Medulla oblongata (tissue), 1 donor: ENCODE measurements around the gene KSR2.
"Not testable (repeated sequence)": the region's sequence is repeated elsewhere in the genome, so short reads cannot be mapped to it uniquely, and the experiment has no call there.

ENCODE experiments used
- DNase-seq: peaks from one replicate; pipeline ENCODE4 v3.0.0-alpha.2; 2015; ENCODE audit errors: extremely low spot score

The KSR2 gene

DNA sequence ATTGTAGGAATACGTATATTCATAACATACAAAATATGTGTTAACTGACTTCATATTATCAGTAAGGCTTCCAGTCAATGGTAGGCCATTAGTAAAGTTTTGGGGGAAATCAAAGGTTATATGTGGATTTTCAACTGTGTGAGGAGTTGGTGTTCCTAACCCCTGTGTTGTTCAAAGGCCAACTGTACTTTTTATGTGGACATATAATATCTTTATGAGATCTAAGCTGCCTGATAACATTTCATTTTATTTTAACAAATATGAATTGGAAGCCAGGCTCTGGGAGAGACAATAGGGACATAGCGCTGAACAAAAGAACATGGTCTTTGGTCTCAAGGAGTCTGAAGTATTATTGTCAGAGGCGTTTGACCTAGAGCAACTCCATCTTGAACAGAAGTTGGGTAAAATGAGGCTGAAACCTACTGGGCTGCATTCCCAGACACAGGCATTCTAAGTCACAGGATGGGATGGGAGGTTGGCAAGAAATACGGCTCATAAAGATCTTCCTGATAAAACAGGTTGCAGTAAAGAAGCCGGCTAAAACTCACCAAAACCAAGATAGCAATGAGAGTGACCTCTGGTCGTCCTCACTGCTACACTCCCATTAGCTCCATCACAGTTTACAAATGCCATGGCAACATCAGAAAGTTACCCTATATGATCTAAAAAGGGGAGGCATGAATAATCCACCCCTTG, 147.2 kb downstream of the KSR2 start:
- no peak for DNase-seq

DNA sequence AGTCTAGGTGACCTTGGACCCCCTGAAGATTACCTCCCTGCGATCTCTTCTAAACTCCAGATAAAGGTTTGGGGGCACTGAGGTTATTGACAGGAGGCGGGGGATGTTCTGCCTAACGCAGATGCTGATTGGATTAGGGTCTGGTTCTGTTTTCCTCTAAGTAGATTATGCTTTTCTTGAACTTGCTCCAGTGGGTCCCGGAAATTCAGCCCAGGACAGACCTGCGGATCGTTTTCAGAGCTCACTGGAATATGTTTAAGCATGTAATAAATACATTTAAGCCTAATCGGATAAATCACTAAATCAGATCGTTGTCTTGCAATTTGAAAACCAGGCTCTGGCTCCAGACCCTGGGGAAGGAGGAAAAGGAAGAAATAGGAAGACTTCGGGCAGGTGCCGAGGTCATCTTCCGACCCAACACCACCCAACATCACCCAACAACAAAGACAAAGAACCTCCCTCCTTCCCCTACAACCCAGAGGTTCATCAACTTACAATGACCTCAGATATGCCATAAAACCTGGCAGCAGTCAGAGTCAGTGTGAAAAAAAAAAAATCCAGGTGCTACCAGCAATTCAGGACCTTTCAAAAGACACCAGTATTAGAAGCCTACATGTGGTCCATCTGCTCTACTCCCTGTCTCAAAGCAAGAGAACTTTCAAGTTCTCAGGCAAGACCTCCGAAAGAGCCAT, 148.4 kb downstream of the KSR2 start:
- DNase-seq = no peak

DNA sequence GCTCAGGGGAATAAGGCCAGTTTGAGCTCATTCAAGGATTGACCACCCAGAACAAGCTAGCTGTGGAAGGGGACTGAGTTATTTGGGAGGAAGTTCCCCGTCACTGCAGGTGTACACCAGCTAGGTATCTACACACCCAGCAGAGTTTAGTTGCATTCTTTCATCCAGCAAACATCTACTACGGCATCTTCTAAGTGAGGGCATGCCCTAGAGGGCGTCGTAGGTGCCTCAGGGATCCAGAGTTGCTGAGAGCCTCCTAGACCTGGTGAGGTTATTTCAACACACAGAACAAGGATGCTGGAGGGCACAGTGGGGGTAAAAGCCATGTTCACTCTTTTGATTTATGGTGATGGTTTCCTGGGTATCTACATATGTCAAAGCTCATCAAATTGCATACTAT, 149.6 kb downstream of the KSR2 start:
- no peak for DNase-seq

DNA sequence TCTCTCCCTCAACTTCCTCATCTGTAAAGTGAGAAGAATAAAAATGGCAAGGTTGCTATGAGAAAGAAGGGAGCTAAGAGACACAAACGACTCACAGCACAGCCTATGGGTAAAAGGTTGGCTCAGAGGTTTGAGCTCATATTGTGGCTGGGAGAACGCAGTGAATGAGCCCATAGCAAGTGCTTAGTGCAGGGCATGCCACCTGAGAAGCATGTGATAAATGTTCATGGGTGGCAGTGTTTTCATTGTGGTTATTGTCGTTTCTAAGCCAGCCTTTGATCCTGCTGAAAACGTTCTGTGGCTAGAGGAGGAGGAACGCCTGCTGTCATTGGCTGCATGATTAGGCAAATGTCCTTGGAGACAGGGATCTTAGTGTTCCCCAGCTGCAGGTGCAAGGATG, 150.4 kb downstream of the KSR2 start:
- DNase-seq = no peak

DNA sequence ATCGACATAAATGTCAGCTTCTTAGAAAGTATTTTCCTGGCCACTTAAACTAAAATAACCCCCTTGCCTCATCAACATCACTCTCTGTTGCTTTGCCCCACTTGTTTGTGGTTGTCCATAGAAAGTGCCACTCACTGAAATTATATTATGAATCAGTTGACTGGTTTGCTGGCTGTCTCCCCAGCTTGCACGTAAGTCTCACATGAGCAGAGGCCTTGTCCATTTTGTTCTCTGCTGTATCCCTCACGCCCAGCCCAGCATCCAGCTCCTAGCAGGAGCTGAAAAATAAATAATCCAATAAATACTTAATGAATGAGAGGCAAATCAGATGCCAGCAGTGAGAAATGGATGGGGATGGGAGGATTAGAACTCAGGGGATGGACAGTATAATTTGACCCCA, 159.3 kb downstream of the KSR2 start:
- DNase-seq = no peak

DNA sequence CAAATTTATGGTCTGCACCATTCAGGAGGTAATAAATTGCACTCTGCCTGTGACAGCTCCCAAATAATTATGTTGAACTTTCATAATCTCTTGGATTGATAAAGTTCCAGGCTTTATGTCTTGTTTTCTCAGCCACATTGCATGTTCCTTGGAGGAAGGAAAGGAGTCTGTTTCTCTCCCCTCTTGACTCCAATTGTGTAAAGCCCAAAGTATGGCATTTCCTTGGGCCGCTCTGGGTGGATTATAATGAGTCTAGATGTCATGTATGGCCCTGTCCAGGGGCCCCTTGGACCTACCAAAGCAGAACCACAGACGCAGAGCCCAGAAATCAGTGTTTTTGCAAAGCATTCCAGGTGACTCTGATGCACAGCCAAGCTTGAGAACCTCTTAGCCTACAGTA, 160.8 kb downstream of the KSR2 start:
- no peak for DNase-seq

DNA sequence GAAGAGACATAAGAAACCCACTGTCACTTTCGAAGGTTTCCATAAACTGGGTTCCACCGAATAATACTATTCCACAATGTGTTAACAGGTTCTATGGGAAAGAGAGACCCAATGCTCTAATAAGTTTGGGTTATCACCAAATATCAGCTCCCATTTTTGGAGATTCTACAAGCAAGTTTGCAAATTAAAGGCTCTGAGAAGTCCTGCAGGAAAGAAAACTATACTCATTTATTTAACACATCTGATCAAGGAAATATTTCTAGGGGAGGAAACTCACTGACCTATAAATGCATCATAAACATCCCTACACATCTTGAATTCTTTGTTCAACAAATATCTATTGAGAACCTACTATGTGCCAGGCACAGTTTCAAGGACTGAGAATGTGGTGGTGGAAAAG, 161.4 kb downstream of the KSR2 start:
- DNase-seq = no peak

DNA sequence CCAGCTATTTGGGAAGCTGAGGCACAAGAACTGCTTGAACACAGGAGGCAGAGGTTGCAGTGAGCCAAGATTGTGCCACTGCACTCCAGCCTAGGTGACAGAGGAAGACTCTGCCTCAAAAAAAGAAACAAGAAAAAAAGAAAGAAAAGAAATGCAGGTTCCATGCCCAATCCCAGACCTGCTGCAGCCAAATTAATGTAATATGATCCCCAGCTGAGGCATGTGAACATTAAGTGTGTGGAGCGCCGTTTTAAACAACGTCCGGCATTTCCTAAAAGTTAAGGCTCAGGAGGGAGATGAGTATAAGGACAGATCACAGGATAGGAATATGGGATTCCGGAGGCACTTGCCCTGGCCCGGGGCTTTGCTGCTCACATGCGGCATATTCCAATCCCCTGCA, 162.9 kb downstream of the KSR2 start:
- no peak for DNase-seq

DNA sequence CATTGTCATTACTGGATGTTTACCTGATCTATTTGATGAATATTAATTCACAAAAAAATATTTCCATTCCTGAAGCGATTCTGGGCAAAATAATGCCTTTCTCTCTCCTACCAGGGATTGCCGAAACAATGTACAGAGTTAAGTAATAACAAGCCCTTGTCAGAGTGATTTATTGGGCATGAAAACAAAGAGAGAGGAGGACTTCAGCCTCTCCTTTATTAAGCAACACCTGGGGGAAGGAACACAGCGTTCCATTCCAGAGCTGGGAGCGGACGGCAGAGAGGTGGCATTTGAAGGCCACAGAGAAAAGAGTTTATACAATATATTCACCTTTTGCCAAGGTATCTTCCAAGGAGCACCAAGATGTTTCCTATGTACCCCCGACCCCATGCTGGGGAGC, 165.8 kb downstream of the KSR2 start:
- no peak for DNase-seq

DNA sequence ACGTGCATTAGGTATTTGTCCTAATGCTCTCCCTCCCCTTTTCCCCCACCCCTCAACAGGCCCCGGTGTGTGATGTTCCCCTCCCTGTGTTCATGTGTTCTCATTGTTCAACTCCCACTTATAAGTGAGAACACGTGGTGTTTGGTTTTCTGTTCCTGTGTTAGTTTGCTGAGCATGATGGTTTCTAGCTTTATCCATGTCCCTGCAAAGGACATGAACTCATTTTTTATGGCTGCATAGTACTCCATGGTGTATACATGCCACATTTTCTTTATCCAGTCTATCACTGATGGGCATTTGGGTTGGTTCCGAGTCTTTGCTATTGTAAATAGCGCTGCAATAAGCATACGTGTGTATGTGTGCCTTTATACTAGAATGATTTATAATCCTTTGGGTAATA, 168.1 kb downstream of the KSR2 start:
- DNase-seq = not testable (repeated sequence)

DNA sequence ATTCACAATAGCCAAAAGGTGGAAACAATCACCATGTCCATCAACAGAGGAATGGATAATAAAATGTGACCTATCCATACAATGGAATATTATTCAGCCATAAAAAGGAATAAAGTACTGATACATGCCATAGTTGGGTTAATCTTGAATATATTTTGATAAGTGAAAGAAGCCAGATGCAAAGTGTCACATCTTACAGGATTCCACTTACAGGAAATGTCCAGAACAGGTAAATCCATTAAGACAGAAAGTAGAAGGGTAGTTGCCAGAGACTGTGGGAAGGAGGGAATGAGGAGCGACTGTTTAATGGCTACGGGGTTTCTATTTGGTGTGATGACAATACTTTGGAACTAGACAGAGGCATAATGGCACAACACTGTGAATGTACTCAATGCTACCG, 171.6 kb downstream of the KSR2 start:
- DNase-seq = no peak

DNA sequence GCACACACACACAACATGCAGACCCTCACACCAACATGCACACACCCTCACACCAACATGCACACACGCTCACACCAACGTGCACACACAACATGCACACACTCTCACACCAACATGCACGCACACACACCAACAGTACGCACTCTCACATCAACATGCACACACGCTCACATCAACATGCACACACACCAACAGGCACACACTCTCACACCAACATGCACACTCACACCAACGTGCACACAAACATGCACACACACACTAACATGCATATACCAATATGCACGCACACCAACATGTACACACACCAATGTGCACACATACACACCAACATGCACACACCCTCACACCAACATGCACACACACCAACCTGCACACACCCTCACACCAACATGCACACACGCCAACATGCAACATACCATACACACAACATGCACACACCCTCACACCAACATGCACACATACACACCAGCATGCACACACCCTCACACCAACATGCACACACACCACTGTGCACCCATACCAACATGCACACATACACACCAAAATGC, 175.8 kb downstream of the KSR2 start:
- no peak for DNase-seq

DNA sequence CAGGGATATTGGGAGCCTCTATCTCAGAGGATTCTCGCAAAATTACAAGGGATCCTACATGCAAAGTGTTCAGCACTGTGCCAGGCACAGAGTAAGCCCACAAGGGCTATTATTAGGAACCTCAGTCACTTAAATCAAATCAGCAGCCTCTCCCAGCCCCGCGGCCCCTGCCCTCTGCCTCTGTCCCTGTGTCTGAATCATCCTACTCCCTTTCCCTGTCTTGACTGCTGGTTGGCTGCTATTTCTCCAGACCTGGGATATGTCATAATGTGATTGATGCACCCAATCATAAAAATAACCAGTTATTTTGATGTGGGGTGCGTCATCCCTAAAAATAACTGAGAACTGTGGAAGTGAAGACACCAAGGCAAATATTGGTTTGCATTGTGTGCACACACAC, 176.3 kb downstream of the KSR2 start:
- no peak for DNase-seq

DNA sequence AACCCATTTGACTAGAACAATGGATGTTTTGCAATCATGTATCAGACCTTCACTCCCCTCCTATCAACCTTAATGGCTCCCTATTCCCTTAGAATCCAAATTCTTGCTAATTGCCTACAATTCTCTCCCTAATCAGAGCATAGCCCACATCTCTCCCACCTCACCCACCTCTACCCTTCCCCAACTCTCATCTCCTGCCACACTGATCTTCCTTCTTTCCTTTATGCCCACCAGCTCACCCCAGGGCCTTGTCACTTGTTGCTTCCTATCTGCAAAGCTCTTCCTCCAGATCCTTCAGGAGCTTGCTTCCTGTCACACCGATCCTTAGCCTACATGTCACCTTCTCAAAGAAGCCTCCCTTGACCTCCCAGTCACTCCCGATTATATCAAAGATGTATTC, 177.8 kb downstream of the KSR2 start:
- DNase-seq = no peak

DNA sequence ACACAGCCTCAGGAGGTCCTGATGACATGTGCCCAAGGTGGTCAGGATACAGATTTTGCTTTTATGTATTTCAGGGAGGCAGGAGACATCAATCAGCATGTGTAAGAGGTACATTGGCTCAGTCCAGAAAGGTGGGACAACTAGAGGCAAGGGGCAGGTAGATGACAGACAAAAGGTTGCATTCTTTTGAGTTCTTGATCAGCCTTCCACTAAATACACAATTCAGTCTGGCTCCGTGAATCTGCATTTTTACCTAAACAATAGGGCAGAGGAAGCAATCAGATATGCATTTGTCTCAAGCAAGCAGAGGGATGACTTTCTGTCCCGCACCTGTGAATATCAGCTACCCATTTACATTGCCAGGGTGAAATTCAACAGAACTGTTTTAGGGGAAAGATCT, 178.6 kb downstream of the KSR2 start:
- no peak for DNase-seq

DNA sequence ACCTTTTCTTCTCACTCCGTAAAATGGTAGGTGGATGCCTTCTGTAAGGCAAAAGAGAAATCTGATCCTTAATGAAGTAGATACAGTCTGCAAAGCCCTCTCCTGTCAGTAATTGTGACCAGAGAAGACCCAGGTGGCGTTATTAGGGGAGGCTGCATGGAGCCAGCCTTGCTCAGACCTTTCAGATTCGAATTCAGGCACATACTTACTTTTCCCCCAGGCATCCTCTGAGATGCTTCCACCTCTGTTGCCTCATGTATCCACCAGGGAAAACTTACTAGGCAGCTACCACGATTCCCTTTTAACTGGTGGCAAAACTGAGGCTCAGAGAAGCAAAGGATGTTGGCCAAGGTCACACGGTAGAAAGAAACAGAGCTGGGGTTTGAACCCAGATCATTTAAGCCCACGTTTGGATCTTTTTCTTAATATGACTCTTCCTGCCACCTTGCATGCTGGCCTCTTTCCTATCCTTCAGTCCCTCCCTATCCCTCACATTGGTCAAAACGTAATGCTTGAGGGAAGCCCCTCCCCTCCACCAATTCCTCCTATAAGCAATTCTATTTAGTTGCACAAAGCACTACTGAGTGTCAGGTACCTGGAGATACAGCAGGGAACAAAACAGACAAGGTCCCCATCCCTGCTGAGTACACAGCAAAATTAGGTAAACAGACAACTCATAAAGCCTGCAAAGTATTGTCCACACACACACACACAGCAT, 179.4 kb downstream of the KSR2 start:
- no peak for DNase-seq

DNA sequence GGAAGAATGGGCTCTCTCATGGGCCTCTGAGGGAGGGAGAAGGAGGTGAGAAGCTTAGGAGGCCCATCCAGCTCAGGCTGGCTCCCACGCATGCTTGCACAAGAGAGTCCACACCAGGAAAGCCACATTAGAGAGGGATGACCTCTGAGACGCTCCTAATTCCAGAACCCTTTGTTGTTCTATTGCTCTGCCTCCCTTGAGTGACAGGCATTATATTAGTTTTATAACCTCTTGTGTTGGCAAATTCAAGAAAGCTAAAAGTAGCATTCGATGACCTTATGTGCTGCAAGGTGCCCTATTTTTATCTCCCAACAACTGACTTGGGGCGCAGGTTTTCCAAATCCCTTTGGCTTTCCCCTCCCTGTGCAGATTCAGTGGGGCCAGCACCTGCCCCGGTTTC, 190.1 kb downstream of the KSR2 start:
- no peak for DNase-seq

DNA sequence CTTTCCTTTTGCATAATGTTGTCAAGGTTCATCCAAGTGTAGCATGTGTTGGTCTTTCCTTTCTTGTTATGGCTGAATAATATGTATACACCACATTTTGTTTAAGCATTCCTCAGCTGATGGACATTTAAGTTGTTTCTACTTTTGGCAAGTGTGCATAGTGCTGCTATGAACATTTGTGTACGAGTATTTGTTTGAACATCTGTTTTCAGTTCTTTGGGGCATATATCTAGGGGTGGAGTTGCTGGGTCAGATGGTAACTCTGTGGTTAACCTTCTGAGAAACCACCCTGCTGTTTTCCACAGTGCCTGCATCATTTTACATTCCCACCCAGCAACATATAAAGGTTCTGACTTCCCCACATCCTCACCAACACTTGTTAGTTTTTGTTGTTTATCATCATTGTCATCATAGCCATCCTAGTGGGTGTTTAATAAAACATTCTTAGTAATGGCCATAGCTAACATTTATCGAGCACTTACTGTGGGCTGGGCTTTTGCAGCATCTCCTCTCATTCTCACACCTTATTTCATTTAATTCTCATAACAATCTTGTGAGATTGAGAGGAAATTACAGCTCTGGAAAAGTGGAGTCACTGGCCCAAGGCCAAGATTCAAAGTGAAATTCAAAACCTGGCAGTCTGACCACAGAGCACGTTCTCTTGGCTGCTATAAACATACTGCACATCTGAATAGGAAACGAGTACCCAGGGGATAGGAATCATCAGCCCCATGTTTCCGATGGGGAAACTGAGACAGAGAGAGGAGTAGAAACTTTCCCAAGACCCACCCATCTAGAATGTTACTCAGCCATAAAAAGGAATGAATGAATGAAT, 193.6 kb downstream of the KSR2 start:
- DNase-seq = no peak

DNA sequence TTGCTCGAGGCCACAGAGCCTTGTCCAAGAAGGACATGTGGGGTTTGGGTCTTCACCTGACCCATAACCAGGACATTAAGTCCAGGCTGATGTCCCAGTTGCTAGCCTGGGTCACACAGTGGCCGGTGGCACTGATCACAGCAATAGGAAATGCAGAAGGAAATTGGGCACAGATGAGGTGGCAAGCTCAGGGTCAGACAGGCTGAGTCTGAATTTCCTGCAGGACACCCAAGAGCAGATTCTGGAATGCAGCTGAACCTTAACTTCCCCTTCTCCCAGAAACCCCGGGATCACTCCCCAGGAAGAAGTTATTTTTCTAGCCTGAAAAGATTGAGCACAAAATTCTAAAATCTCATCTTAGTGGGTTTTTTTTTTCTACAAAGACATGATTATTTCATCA, 199.9 kb downstream of the KSR2 start:
- DNase-seq = no peak

DNA sequence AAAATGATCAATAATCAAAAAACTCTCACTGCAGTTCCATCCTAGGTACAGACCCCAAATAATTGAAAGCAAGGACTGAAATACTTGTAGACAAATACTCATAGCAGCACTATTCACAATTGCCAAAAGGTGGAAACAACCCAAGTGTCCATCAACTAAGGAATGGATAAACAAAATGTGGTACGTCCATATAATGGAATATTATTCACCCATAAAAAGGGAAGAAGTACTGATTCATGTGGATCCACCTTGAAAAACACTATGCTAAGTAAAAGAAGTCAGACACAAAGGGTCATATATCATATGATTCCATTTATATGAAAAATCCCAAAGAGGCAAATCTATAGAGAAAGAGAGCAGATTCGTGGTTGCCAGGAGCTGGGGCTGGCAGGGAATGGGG, 202.8 kb downstream of the KSR2 start:
- DNase-seq = no peak

DNA sequence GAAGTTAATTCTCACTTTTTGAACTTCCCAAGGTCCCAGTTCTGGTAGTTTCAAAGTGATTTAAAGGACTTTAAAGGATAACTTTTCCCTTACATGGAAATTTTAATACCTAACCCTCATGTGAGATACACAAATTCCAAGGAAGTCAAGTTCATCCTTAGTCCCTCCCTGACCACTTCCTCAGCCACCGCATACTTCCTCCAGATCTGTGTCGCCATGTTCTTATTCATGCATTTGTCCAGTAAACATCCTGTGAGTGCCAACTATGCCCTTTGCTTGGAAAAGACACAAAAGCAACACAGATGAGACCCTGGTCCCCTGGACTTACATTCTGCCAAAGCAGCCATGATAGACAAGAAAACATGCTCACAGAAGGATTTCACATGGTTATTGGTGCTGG, 206.6 kb downstream of the KSR2 start:
- no peak for DNase-seq

DNA sequence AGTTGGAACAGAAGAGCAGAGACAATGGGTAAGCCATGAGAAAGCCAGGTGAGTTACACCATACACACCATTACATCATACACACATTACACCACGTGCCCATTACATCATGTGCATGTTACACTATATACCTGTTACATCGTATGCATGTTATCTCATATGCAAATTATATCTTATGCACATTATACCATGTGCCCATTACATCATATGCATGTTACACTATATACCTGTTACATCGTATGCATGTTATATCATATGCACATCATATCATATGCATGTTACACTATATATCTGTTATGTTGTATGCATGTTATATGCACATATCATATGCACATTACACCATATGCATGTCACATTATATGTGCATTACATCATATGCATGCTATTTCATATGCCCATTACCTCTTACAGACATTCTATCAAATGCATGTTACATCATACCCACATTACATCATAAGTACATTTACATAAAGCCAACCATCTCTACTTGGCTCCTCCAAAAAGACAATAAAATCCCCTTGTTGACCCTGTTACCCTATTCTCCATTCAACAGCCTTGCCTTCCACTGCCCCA, 207.2 kb downstream of the KSR2 start:
- DNase-seq = no peak
